ENCODE results near the gene CACNA2D3. TPM values are rescaled to one million over a fixed set of nuclear protein-coding genes. Genes with fewer than 3 reads are reported as not detected.

The CACNA2D3 gene
- total and polyA plus RNA-seq, 9 donors: 1.4 to 3.1 (median 2.3) TPM

DNA sequence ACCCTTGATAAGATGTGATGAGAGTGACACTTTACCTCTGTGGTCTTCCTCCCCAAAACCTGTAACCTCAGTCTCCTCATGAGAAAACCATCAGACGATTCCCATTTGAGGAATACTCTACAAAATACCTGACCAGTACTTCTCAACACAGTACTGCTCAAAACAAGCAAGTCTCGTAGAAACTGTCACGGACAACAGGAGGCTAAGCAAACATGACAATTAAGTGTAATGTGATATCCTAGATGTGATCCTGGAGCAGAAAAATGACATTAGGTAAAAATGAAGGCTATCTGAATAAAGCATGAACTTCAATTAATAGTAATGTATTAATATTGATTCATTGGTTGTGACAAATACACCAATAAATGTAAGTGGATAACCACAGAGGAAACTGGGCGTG, 113.6 kb downstream of the CACNA2D3 start:
- H3K4me1 ChIP-seq (ENCODE audit: control insufficient read depth, insufficient read depth, low read length): peaks cover 8% of the 10 kb centered on the region
- DNase-seq: no peak
- 83% methylated on average over 1 of the region's 4 CpGs for WGBS (ENCODE audit: insufficient coverage)

DNA sequence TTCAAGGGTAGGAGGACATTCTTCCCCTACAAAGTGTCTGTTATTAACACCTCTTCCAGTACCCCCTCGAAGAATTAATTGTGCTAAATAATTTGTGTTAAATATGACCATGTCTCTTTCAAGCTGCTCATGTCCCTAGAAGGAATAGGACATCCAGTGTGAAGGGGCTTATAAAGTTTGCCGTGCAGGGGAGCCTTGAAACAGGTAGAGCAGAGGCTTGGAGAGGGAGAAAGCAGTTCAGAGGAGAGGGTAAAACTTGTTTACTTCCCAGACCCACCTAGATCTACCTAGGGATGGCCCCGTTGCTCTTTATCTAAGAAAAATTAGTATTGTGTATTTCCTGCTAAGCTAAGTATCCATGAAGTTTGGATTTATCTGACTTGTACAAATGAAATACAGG, 114.8 kb downstream of the CACNA2D3 start:
- H3K4me1 ChIP-seq (ENCODE audit: control insufficient read depth, insufficient read depth, low read length): peaks cover under 1% of the 10 kb centered on the region
- no CpG with 5 or more reads among the region's 3 CpGs for WGBS (ENCODE audit: insufficient coverage)

More for the DNA sequence above, 113.6 kb downstream of the CACNA2D3 start:
- H3K9me3 ChIP-seq (replicated peaks; ENCODE audit: control insufficient read depth, low read depth, low read length): no peaks in the 10 kb centered on the region
- H3K27me3 ChIP-seq (ENCODE audit: control insufficient read depth, insufficient read depth, low read length): no peaks in the 10 kb centered on the region
- H3K4me3 ChIP-seq (ENCODE audit: low read length): no peak overlapping the region
- no peaks in the 10 kb centered on the region for H3K36me3 ChIP-seq (ENCODE audit: control insufficient read depth, insufficient read depth, low read length)
- H3K27ac ChIP-seq (ENCODE audit: low read length): no peak overlapping the region

GRCh38 chr3:54237788-54238502, 115.6 kb downstream of the CACNA2D3 start:
- no peak overlapping the region for H3K4me3 ChIP-seq (ENCODE audit: low read length)
- no peaks in the 10 kb centered on the region for H3K4me1 ChIP-seq (ENCODE audit: control insufficient read depth, insufficient read depth, low read length)
- H3K27ac ChIP-seq (ENCODE audit: low read length): no peak overlapping the region
- no peaks in the 10 kb centered on the region for H3K27me3 ChIP-seq (ENCODE audit: control insufficient read depth, insufficient read depth, low read length)
- H3K9me3 ChIP-seq (replicated peaks; ENCODE audit: control insufficient read depth, low read depth, low read length): no peaks in the 10 kb centered on the region
- 50% methylated on average over 2 of the region's 4 CpGs for WGBS (ENCODE audit: insufficient coverage)
- DNase-seq: no peak
- H3K36me3 ChIP-seq (ENCODE audit: control insufficient read depth, insufficient read depth, low read length): no peaks in the 10 kb centered on the region

More for the DNA sequence above, 114.8 kb downstream of the CACNA2D3 start:
- H3K27me3 ChIP-seq (ENCODE audit: control insufficient read depth, insufficient read depth, low read length): no peaks in the 10 kb centered on the region
- no peak overlapping the region for H3K27ac ChIP-seq (ENCODE audit: low read length)
- H3K9me3 ChIP-seq (replicated peaks; ENCODE audit: control insufficient read depth, low read depth, low read length): no peaks in the 10 kb centered on the region
- no peaks in the 10 kb centered on the region for H3K36me3 ChIP-seq (ENCODE audit: control insufficient read depth, insufficient read depth, low read length)
- H3K4me3 ChIP-seq (ENCODE audit: low read length): no peak overlapping the region
- DNase-seq: no peak

DNA sequence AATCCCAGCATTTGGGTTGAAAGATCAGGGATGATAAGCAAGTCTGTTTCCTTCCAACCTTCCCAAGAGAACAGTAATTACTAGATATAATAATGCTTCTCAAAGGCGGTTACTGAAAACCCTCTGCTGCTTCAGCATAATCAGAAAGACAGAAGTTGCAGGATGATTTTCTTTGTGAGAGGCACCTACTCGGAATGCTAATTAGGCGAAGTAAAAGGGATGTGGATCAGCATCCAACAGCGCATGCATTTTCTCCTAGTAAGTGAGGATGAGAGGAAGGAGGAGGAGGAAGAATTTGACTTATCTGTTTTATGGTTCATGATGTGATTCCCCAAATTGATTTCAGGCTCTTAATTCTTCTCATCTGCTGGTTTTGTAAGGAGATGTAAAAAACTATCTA, 118.0 kb downstream of the CACNA2D3 start:
- Histone ChIP-seq H3K4me3 (ENCODE audit: low read length) (no peak overlapping the region), H3K27ac (ENCODE audit: low read length) (no peak overlapping the region), H3K27me3 (ENCODE audit: control insufficient read depth, insufficient read depth, low read length) (peaks cover 2% of the 10 kb centered on the region), H3K4me1 (ENCODE audit: control insufficient read depth, insufficient read depth, low read length) (no peaks in the 10 kb centered on the region), H3K36me3 (ENCODE audit: control insufficient read depth, insufficient read depth, low read length) (no peaks in the 10 kb centered on the region), H3K9me3 (replicated peaks; ENCODE audit: control insufficient read depth, low read depth, low read length) (no peaks in the 10 kb centered on the region)
- WGBS (ENCODE audit: insufficient coverage): 83% methylated on average over 1 of the region's 4 CpGs
- DNase-seq: no peak

- no peaks in the 10 kb centered on the region for H3K36me3 ChIP-seq (ENCODE audit: control insufficient read depth, insufficient read depth, low read length)
- H3K9me3 ChIP-seq (replicated peaks; ENCODE audit: control insufficient read depth, low read depth, low read length): peaks cover 5% of the 10 kb centered on the region
- no peak for DNase-seq
- no peak overlapping the region for H3K4me3 ChIP-seq (ENCODE audit: low read length)
- H3K4me1 ChIP-seq (ENCODE audit: control insufficient read depth, insufficient read depth, low read length): no peaks in the 10 kb centered on the region
- 50% methylated on average over 6 of the region's 13 CpGs for WGBS (ENCODE audit: insufficient coverage)
- H3K27me3 ChIP-seq (ENCODE audit: control insufficient read depth, insufficient read depth, low read length): peaks cover 2% of the 10 kb centered on the region
- no peak overlapping the region for H3K27ac ChIP-seq (ENCODE audit: low read length)
Observed at GRCh38 chr3:54243056-54243931, 120.9 kb downstream of the CACNA2D3 start.

- Histone ChIP-seq H3K27me3 (ENCODE audit: control insufficient read depth, insufficient read depth, low read length) (peaks cover 2% of the 10 kb centered on the region), H3K9me3 (replicated peaks; ENCODE audit: control insufficient read depth, low read depth, low read length) (peaks cover 7% of the 10 kb centered on the region), H3K27ac (ENCODE audit: low read length) (no peak overlapping the region), H3K4me1 (ENCODE audit: control insufficient read depth, insufficient read depth, low read length) (no peaks in the 10 kb centered on the region), H3K36me3 (ENCODE audit: control insufficient read depth, insufficient read depth, low read length) (no peaks in the 10 kb centered on the region), H3K4me3 (ENCODE audit: low read length) (no peak overlapping the region)
- WGBS (ENCODE audit: insufficient coverage): 93% methylated on average over 3 of the region's 8 CpGs
- DNase-seq: no peak
Observed at GRCh38 chr3:54243960-54244682, 121.8 kb downstream of the CACNA2D3 start.

DNA sequence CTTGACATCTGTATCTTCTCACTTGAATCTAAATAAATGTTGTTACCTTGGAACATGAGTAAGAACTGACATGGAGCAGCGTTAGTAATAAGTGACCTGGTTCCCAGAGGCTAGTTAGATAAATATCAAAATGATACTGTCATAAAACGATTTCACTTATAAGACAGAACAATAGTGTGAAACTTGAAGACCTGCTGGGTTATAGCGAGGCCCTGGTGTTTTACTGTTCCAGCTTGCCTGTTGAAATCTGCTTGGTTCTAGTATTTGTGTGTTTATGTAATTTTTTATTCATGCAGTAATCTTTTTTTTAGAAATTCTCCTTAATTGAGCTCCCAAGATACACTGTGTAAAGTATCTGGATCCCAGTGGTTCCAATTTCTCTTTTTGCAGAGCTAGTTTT, 129.4 kb downstream of the CACNA2D3 start:
- Histone ChIP-seq H3K9me3 (replicated peaks; ENCODE audit: control insufficient read depth, low read depth, low read length) (peaks cover 2% of the 10 kb centered on the region), H3K4me3 (ENCODE audit: low read length) (no peak overlapping the region), H3K36me3 (ENCODE audit: control insufficient read depth, insufficient read depth, low read length) (no peaks in the 10 kb centered on the region), H3K27ac (ENCODE audit: low read length) (no peak overlapping the region), H3K4me1 (ENCODE audit: control insufficient read depth, insufficient read depth, low read length) (peaks cover 2% of the 10 kb centered on the region), H3K27me3 (ENCODE audit: control insufficient read depth, insufficient read depth, low read length) (no peaks in the 10 kb centered on the region)
- no CpG with 5 or more reads among the region's 3 CpGs for WGBS (ENCODE audit: insufficient coverage)
- no peak for DNase-seq

DNA sequence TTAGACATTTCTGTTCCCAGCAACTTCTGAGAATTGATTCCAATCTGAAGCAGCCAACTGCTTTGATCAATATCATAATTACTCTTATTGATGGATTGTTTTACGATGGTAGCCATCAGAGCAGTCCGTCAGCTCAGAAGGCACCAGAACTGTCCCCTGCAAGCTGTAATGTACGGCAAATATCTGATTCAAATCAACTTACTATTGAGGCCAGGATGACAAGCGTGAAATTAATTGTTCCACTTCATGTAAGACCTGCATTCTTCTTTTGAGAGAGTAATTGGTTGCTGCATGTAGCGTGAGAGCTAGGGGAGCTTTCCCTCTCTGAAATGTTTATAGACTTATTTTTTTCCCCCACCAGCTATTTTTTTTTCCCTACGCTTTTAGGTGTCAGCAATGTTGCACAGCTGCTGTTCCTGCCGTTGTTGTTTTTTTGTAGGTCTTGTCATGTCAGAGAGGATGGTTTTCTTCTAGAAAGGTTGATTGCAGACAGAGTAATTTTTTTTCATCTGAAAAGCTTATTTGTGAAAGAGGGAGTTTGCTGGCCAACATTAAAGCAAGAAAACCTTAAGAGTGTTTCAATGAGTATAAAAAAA, 134.9 kb downstream of the CACNA2D3 start:
- no peaks in the 10 kb centered on the region for H3K36me3 ChIP-seq (ENCODE audit: control insufficient read depth, insufficient read depth, low read length)
- 80% methylated on average over 1 of the region's 7 CpGs for WGBS (ENCODE audit: insufficient coverage)
- H3K27me3 ChIP-seq (ENCODE audit: control insufficient read depth, insufficient read depth, low read length): no peaks in the 10 kb centered on the region
- H3K4me1 ChIP-seq (ENCODE audit: control insufficient read depth, insufficient read depth, low read length): peaks cover 22% of the 10 kb centered on the region
- DNase-seq: no peak
- no peaks in the 10 kb centered on the region for H3K9me3 ChIP-seq (replicated peaks; ENCODE audit: control insufficient read depth, low read depth, low read length)
- no peak overlapping the region for H3K4me3 ChIP-seq (ENCODE audit: low read length)
- H3K27ac ChIP-seq (ENCODE audit: low read length): no peak overlapping the region

DNA sequence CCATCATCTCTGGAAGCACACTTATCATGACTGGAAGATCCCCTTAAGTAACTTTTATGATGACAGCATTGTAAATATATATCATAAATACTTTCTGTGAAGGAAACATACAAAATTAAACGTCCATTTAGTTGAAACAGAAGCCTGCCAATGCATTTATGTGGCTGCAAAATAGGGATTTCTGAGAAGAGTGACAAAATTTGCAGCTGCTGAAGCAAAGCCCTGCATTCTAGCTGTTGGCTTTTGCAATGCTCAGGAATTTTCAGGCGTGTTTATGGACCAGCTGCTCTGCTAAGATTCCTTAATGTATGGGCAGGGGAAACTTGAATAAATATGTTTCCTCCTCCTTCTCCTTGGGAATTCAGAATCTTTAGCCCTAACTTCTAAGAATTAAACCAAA, 137.3 kb downstream of the CACNA2D3 start:
- Histone ChIP-seq H3K27ac (ENCODE audit: low read length) (peak overlapping the region; percentile 39), H3K36me3 (ENCODE audit: control insufficient read depth, insufficient read depth, low read length) (no peaks in the 10 kb centered on the region), H3K9me3 (replicated peaks; ENCODE audit: control insufficient read depth, low read depth, low read length) (no peaks in the 10 kb centered on the region), H3K4me3 (ENCODE audit: low read length) (no peak overlapping the region), H3K4me1 (ENCODE audit: control insufficient read depth, insufficient read depth, low read length) (peaks cover 22% of the 10 kb centered on the region), H3K27me3 (ENCODE audit: control insufficient read depth, insufficient read depth, low read length) (no peaks in the 10 kb centered on the region)
- DNase-seq: peak; percentile 80
- no CpG with 5 or more reads among the region's 2 CpGs for WGBS (ENCODE audit: insufficient coverage)

Data from muscle of leg (tissue), 11 donors.